HepG2 (cell line): ENCODE data around the gene MGST2. TPM values are rescaled to one million over a fixed set of nuclear protein-coding genes. Genes with fewer than 3 reads are reported as not detected.

Experiments
- ATAC-seq: fragments of 200-7000 bp; cut with Tn5 transposase; 3 replicates; pipeline ENCODE4 v1.9.1; 2020; ENCODE audit warnings: mild to moderate bottlenecking, moderate library complexity
- BruUV-seq: library from RNA; stranded (reverse); fragments of 400-500 nt; replicated peaks from 2 replicates; lab custom pipeline; 2021; lab: Mats Ljungman, UMichigan
- CTCF ChIA-PET: fragments of 300-600 bp; formaldehyde crosslinking; extraction: SDS; loops from one replicate; lab custom pipeline; 2021; ENCODE audit warnings: low total read pairs, inconsistent platforms, low intra/inter-chr PET ratio; lab: Yijun Ruan, JAX
- POLR2A ChIA-PET: fragments of 350-600 bp; sonication (Branson Sonifier 250); formaldehyde crosslinking; loops from one replicate; lab custom pipeline; 2020; ENCODE audit warnings: antibody characterized with exemption, inconsistent platforms; lab: Yijun Ruan, JAX
- DNase-seq: peaks from one replicate; pipeline ENCODE4 v3.0.0-alpha.2; 2015; ENCODE audit warnings: low spot score
- FAIRE-seq: peaks from 3 replicates; lab custom pipeline; 2011; peaks lifted over from hg19 to GRCh38; lab: Jason Lieb, UNC
- H2AFZ ChIP-seq: one replicate; pipeline ENCODE4 v1.6.1; 2011; ENCODE audit warnings: low read length, inconsistent platforms
- H3K27ac ChIP-seq: fragments of 300-600 bp; 3 replicates; pipeline ENCODE4 v1.8.0; 2011; ENCODE audit warnings: mixed run types, mild to moderate bottlenecking, mixed read lengths, low read length, inconsistent platforms; ENCODE audit not compliant: insufficient read depth; ENCODE audit errors: extremely low read length
- H3K27me3 ChIP-seq, 2 experiments: fragments of 200-600 bp in 1 of 2; 2 replicates in 1 of 2; 3 replicates in 1 of 2; pipeline versions ENCODE4 v1.6.0 to v1.8.0; 2011; ENCODE audit warnings: low read length in 2 of 2, mild to moderate bottlenecking in 2 of 2, moderate library complexity in 2 of 2, inconsistent platforms in 1 of 2; ENCODE audit not compliant: insufficient read depth in 2 of 2, control insufficient read depth in 1 of 2
- H3K36me3 ChIP-seq, 2 experiments: fragments of 200-600 bp in 1 of 2; replicated peaks in 1 of 2; 2 replicates in 1 of 2; 3 replicates in 1 of 2; pipeline versions ENCODE4 v1.5.1 to v1.8.0; 2011; ENCODE audit warnings: low read length in 2 of 2, inconsistent platforms in 1 of 2; ENCODE audit not compliant: insufficient read depth in 2 of 2, control insufficient read depth in 1 of 2
- H3K4me1 ChIP-seq: 2 replicates; pipeline ENCODE4 v1.5.1; 2012; ENCODE audit warnings: low read length, inconsistent platforms; ENCODE audit not compliant: insufficient read depth
- H3K4me2 ChIP-seq: 2 replicates; pipeline ENCODE4 v1.6.0; 2011; ENCODE audit warnings: low read depth, low read length, inconsistent platforms
- H3K4me3 ChIP-seq, 3 experiments: fragments of 200-600 bp in 1 of 3; sonication (generic), shearing (Covaris generic) in 1 of 3; replicated peaks in 1 of 3; 2 replicates each; pipeline ENCODE4 v1.5.1; 2011 to 2016; ENCODE audit warnings: low read length in 3 of 3, inconsistent platforms in 2 of 3, low read depth in 2 of 3, mild to moderate bottlenecking in 2 of 3, control low read depth in 1 of 3, mixed read lengths in 1 of 3; ENCODE audit not compliant: insufficient read depth in 1 of 3
- H3K79me2 ChIP-seq: one replicate; pipeline ENCODE4 v1.6.1; 2011; ENCODE audit warnings: low read length, inconsistent platforms; ENCODE audit not compliant: insufficient read depth
- H3K9ac ChIP-seq: 2 replicates; pipeline ENCODE4 v1.6.0; 2011; ENCODE audit warnings: mild to moderate bottlenecking, low read depth, low read length, inconsistent platforms; ENCODE audit not compliant: insufficient read depth
- H3K9me3 ChIP-seq: 2 replicates; pipeline ENCODE4 v1.5.1; 2012; ENCODE audit warnings: mild to moderate bottlenecking, low read length
- H4K20me1 ChIP-seq: 2 replicates; pipeline ENCODE4 v1.6.0; 2011; ENCODE audit warnings: inconsistent platforms, mild to moderate bottlenecking, low read length, moderate library complexity; ENCODE audit not compliant: insufficient read depth
- ELF4 ChIP-seq: sonication (generic); formaldehyde crosslinking; IDR thresholded peaks from 2 replicates; pipeline ENCODE4 v1.5.0; 2020; ENCODE audit warnings: missing genetic modification reagents, mild to moderate bottlenecking, moderate library complexity, borderline replicate concordance
- MNT ChIP-seq: fragments of 450-650 bp; IDR thresholded peaks from 2 replicates; pipeline ENCODE4 v1.6.1; 2016
- NCOA2 ChIP-seq: sonication (generic); formaldehyde crosslinking; IDR thresholded peaks from 2 replicates; pipeline ENCODE4 v1.8.0; 2022; ENCODE audit warnings: inconsistent platforms
- NFATC3 ChIP-seq: sonication (generic); formaldehyde crosslinking; IDR thresholded peaks from 2 replicates; pipeline ENCODE4 v1.5.1; 2020; ENCODE audit warnings: mild to moderate bottlenecking, missing genetic modification reagents
- SIN3A ChIP-seq: IDR thresholded peaks from 2 replicates; pipeline ENCODE4 v1.6.1; 2011; ENCODE audit warnings: low read depth, mild to moderate bottlenecking, control low read depth, low read length, borderline replicate concordance
- SIN3B ChIP-seq: fragments of 150-350 bp; IDR thresholded peaks from 2 replicates; pipeline ENCODE4 v1.6.1; 2014; ENCODE audit warnings: low read length
- STAG1 ChIP-seq: sonication (generic); formaldehyde crosslinking; IDR thresholded peaks from 2 replicates; pipeline ENCODE4 v1.4.0; 2020; ENCODE audit warnings: missing genetic modification reagents
- SUZ12 ChIP-seq: fragments of 150-350 bp; IDR thresholded peaks from 2 replicates; pipeline ENCODE4 v1.6.1; 2014; ENCODE audit warnings: low read depth, low read length
- ZNF503 ChIP-seq: sonication (generic); formaldehyde crosslinking; IDR thresholded peaks from 2 replicates; pipeline ENCODE4 v1.4.0; 2020; ENCODE audit warnings: missing genetic modification reagents
- ZNF557 ChIP-seq: sonication (generic); formaldehyde crosslinking; IDR thresholded peaks from 2 replicates; pipeline ENCODE4 v1.4.0; 2020; ENCODE audit warnings: missing genetic modification reagents
- ZSCAN12 ChIP-seq: sonication (generic); formaldehyde crosslinking; IDR thresholded peaks from 2 replicates; pipeline ENCODE4 v1.9.0; 2021; ENCODE audit warnings: mild to moderate bottlenecking, missing genetic modification reagents
- ZSCAN30 ChIP-seq: sonication (generic); formaldehyde crosslinking; IDR thresholded peaks from 2 replicates; pipeline ENCODE4 v1.5.0; 2020; ENCODE audit warnings: mild to moderate bottlenecking, missing genetic modification reagents
- WGBS: methylation state at CpG from one replicate; pipeline ENCODE4 v1.1.6; 2017; ENCODE audit warnings: low lambda C conversion rate; 5-methylcytosine and 5-hydroxymethylcytosine counted together
- in situ Hi-C: cut with HindIII; loops from 2 replicates; pipeline ENCODE4 v1.10.0; 2017; ENCODE audit warnings: low pct_unique_long_range_greater_than_20kb; ENCODE audit not compliant: extremely low pct_ligation_motif_present
- intact Hi-C: fragments of 100-400 bp; cut with micrococcal nuclease; formaldehyde crosslinking; loops from one replicate; pipeline ENCODE4 v1.10.0; 2022; ENCODE audit not compliant: unreplicated experiment
- polyA plus RNA-seq, 8 experiments: library from polyadenylated mRNA; depleted of rRNA in 3 of 8; stranded (reverse) in 7 of 8; unstranded in 1 of 8; fragments of >200 nt; fragmentation: Illumina TruSeq in 4 of 8; extraction: Trizol in 4 of 8; gene quantifications; 2 replicates each; pipeline versions ENCODE4 v1.2.1 to v1.2.3, GENCODE V29; 2011 to 2016; ENCODE audit warnings: low read depth in 4 of 8, missing spikeins in 1 of 8, mixed read lengths in 1 of 8; ENCODE audit not compliant: insufficient read depth in 1 of 8
- total RNA-seq, 5 experiments: library from RNA; depleted of rRNA; stranded (reverse); fragments of >200 nt; fragmentation: Illumina TruSeq; extraction: Trizol; gene quantifications; 2 replicates each; pipeline ENCODE4 v1.2.3, GENCODE V29; 2016; ENCODE audit warnings: low read depth in 1 of 5
- TF ChIP-seq, protein P1 (sequence below): sonication (generic); formaldehyde crosslinking; IDR thresholded peaks from 2 replicates; pipeline ENCODE4 v1.8.0; 2022; ENCODE audit warnings: missing genetic modification reagents, mild to moderate bottlenecking, borderline replicate concordance

The MGST2 gene
- total and polyA plus RNA-seq, 2 of the 13 experiments (the other 11 are each of a cell fraction or from before 2014, with no cell fraction given), result 205 to 416 TPM

DNA sequence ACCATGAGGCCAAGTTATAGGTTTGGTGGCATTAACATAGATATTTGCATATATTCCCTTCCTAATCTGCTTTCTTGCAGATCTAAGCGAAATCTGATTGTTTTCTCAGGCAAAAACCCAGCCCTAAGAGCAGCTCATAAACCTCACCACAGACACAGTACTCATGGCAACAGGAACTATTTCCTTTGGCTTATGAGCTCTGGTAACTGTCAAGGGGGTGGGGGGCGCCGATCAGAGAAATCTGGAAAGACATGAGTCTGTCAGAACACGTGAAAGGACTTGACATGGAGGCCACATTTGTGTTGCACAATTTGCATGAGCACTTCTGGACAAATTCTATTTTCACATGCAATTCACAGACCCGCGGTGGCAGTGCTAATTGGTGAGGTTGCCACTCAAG, 83.7 kb downstream of the MGST2 start (continued):
- TF ChIP-seq, protein P1, sequence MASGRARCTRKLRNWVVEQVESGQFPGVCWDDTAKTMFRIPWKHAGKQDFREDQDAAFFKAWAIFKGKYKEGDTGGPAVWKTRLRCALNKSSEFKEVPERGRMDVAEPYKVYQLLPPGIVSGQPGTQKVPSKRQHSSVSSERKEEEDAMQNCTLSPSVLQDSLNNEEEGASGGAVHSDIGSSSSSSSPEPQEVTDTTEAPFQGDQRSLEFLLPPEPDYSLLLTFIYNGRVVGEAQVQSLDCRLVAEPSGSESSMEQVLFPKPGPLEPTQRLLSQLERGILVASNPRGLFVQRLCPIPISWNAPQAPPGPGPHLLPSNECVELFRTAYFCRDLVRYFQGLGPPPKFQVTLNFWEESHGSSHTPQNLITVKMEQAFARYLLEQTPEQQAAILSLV (CRISPR knock-in tag), result no peak
- no peak for TF ChIP-seq NFATC3 (CRISPR knock-in tag)
- no peak for TF ChIP-seq ELF4 (CRISPR knock-in tag)
- TF ChIP-seq ZSCAN12 (CRISPR knock-in tag), result no peak
- TF ChIP-seq MNT, result no peak
- TF ChIP-seq NCOA2, result no peak
- TF ChIP-seq SIN3B, result no peak
- TF ChIP-seq SUZ12, result no peak
- no peak for TF ChIP-seq ZSCAN30 (CRISPR knock-in tag)

GRCh38 chr4:139749835-139750498, 84.3 kb downstream of the MGST2 start:
- intact Hi-C loops, result no loop called here
- Histone ChIP-seq H3K9me3 (no peaks in the 10 kb centered on the region), H3K36me3 (no peaks in the 10 kb centered on the region), H3K4me3 (no peak overlapping the region), H3K9ac (no peak overlapping the region), H3K4me2 (no peak overlapping the region), H3K79me2 (no peaks in the 10 kb centered on the region), H3K4me1 (no peaks in the 10 kb centered on the region), H3K27ac (no peak overlapping the region), H3K27me3 (no peaks in the 10 kb centered on the region), H2AFZ (no peak overlapping the region), H4K20me1 (no peaks in the 10 kb centered on the region)
- in situ Hi-C loops, result no loop called here
- ATAC-seq (peak; percentile 41; the same call in 1 of the 3 replicates), FAIRE-seq (no peak), DNase-seq (no peak)
- TF ChIP-seq ZNF503 (CRISPR knock-in tag), result no peak
- TF ChIP-seq ZNF557 (CRISPR knock-in tag), result no peak
- peak; percentile 30; the same call in 1 of the 2 replicates for TF ChIP-seq STAG1 (CRISPR knock-in tag)
- TF ChIP-seq SIN3A, result no peak
- 80% methylated on average over 3 of the region's 4 CpGs for WGBS
- POLR2A ChIA-PET, result no interaction called here
- CTCF ChIA-PET, result no interaction called here
- no TSS peak for BruUV-seq
